Left ventricle myocardium inferior (tissue), 1 donor: ENCODE data around the gene BEND5. TPM values are rescaled to one million over a fixed set of nuclear protein-coding genes. Genes with fewer than 3 reads are reported as not detected.

Source experiments
- DNase-seq: peaks from one replicate; pipeline ENCODE4 v3.0.0-alpha.2; 2020
- H3K27ac ChIP-seq: fragments of 200-600 bp; replicated peaks from 2 replicates; pipeline ENCODE4 v1.8.0; 2021
- H3K27me3 ChIP-seq: fragments of 200-600 bp; 2 replicates; pipeline ENCODE4 v1.8.0; 2021; ENCODE audit warnings: low read depth
- H3K36me3 ChIP-seq: fragments of 200-600 bp; 2 replicates; pipeline ENCODE4 v1.8.0; 2021
- H3K4me1 ChIP-seq: fragments of 200-600 bp; 2 replicates; pipeline ENCODE4 v1.8.0; 2021
- H3K4me3 ChIP-seq: fragments of 200-600 bp; 2 replicates; pipeline ENCODE4 v1.8.0; 2021; ENCODE audit warnings: mild to moderate bottlenecking, moderate library complexity
- H3K9me3 ChIP-seq: fragments of 200-600 bp; replicated peaks from 2 replicates; pipeline ENCODE4 v1.8.0; 2021
- intact Hi-C: fragments of 100-400 bp; cut with micrococcal nuclease; formaldehyde crosslinking; loops from one replicate; pipeline ENCODE4 v1.11.0; 2022
- total RNA-seq: library from RNA; stranded (reverse); fragmentation: NEBNext Ultra II Directional; extraction: Animal tissue kit (Norgen Biotek cat#: 25700); gene quantifications from one replicate; pipeline ENCODE4 v1.2.1, GENCODE V29; 2021
- TF ChIP-seq, protein P1 (sequence below): fragments of 200-600 bp; IDR thresholded peaks from 2 replicates; pipeline ENCODE4 v1.8.0; 2021; ENCODE audit warnings: antibody characterized with exemption, mild to moderate bottlenecking, borderline replicate concordance
- donor health status: DM: no; HTN: yes; CAD: no; lungs with severe emphysema.

The BEND5 gene
- total RNA-seq, 1 donor from 2014 or later: 4.2 TPM

GRCh38 chr1:48697066-48697707 is 79.5 kb downstream of the BEND5 start:
- TF ChIP-seq, protein P1, sequence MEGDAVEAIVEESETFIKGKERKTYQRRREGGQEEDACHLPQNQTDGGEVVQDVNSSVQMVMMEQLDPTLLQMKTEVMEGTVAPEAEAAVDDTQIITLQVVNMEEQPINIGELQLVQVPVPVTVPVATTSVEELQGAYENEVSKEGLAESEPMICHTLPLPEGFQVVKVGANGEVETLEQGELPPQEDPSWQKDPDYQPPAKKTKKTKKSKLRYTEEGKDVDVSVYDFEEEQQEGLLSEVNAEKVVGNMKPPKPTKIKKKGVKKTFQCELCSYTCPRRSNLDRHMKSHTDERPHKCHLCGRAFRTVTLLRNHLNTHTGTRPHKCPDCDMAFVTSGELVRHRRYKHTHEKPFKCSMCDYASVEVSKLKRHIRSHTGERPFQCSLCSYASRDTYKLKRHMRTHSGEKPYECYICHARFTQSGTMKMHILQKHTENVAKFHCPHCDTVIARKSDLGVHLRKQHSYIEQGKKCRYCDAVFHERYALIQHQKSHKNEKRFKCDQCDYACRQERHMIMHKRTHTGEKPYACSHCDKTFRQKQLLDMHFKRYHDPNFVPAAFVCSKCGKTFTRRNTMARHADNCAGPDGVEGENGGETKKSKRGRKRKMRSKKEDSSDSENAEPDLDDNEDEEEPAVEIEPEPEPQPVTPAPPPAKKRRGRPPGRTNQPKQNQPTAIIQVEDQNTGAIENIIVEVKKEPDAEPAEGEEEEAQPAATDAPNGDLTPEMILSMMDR: peak; percentile 94
- intact Hi-C loops: loop anchor here (10.0 kb wide), 1 partner anchor 122 kb away; no protein-coding TSS in a partner anchor
- no peaks in the 10 kb centered on the region for H3K9me3 ChIP-seq
- no peak overlapping the region for H3K27ac ChIP-seq
- H3K27me3 ChIP-seq: peaks cover 88% of the 10 kb centered on the region
- no peaks in the 10 kb centered on the region for H3K36me3 ChIP-seq
- no peaks in the 10 kb centered on the region for H3K4me1 ChIP-seq
- DNase-seq: peak; percentile 48
- H3K4me3 ChIP-seq: no peak overlapping the region

- Histone ChIP-seq H3K27ac (no peak overlapping the region), H3K4me3 (no peak overlapping the region), H3K36me3 (no peaks in the 10 kb centered on the region), H3K27me3 (peaks cover 82% of the 10 kb centered on the region), H3K4me1 (no peaks in the 10 kb centered on the region), H3K9me3 (no peaks in the 10 kb centered on the region)
- TF ChIP-seq, protein P1: no peak
- intact Hi-C loops: loop anchor here (10.0 kb wide), 1 partner anchor 120 kb away; no protein-coding TSS in a partner anchor
- DNase-seq: no peak
Measured at GRCh38 chr1:48695161-48695560, 81.5 kb downstream of the BEND5 start.

GRCh38 chr1:48693674-48694320 is 82.9 kb downstream of the BEND5 start:
- intact Hi-C loops: loop anchor here (10.0 kb wide), 1 partner anchor 119 kb away; no protein-coding TSS in a partner anchor
- DNase-seq: no peak
- H3K9me3 ChIP-seq: no peaks in the 10 kb centered on the region
- H3K27me3 ChIP-seq: peaks cover 77% of the 10 kb centered on the region
- no peak overlapping the region for H3K4me3 ChIP-seq
- H3K27ac ChIP-seq: no peak overlapping the region
- no peaks in the 10 kb centered on the region for H3K4me1 ChIP-seq
- H3K36me3 ChIP-seq: no peaks in the 10 kb centered on the region
- TF ChIP-seq, protein P1: no peak

DNA sequence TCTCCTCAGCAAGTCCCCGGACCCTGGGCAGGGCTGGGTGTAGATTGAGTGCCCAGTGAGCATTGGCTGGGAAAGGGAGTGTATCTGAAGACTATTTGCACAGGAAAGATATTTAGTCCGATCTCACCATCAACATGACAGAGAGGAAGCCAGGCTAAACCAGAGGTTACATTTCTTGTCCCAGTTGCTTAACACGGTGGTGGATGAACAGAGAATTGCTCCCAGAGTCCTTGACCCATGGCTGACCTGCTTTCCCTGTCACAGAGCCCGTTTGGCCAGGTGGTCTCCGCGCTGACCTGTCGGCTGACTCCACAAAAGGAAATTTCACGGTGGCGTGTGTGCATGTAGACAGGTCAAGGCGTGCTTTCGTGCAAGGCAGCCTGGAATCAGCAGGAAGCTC is 83.5 kb downstream of the BEND5 start:
- Histone ChIP-seq H3K4me3 (no peak overlapping the region), H3K9me3 (no peaks in the 10 kb centered on the region), H3K27me3 (peaks cover 70% of the 10 kb centered on the region), H3K36me3 (no peaks in the 10 kb centered on the region), H3K4me1 (no peaks in the 10 kb centered on the region), H3K27ac (no peak overlapping the region)
- intact Hi-C loops: loop anchor here (10.0 kb wide), 1 partner anchor 118 kb away; no protein-coding TSS in a partner anchor
- TF ChIP-seq, protein P1: no peak
- no peak for DNase-seq

GRCh38 chr1:48692235-48692634 is 84.5 kb downstream of the BEND5 start:
- no peak for DNase-seq
- no peak overlapping the region for H3K4me3 ChIP-seq
- no peaks in the 10 kb centered on the region for H3K9me3 ChIP-seq
- intact Hi-C loops: loop anchor here (10.0 kb wide), 1 partner anchor 117 kb away; no protein-coding TSS in a partner anchor
- no peaks in the 10 kb centered on the region for H3K4me1 ChIP-seq
- peaks cover 68% of the 10 kb centered on the region for H3K27me3 ChIP-seq
- no peaks in the 10 kb centered on the region for H3K36me3 ChIP-seq
- TF ChIP-seq, protein P1: no peak
- no peak overlapping the region for H3K27ac ChIP-seq
